Inflammatory macrophage (primary cell): ENCODE results near the gene SLC1A2.
A peak's percentile ranks its signal among the peaks of the same experiment; 100 is the strongest.

Experiments used
- DNase-seq, 2 donors: peaks; one replicate each; pipeline ENCODE4 v3.0.0-alpha.2; 2020 to 2022

Gene SLC1A2

GRCh38 chr11:35347921-35348331 lies 71.4 kb downstream of the SLC1A2 start:
- DNase-seq, result peak; percentile 34 to 58

- DNase-seq, result no peak
Measured at GRCh38 chr11:35347173-35347878, 72.0 kb downstream of the SLC1A2 start.

- no peak for DNase-seq
Measured at GRCh38 chr11:35346472-35347156, 72.7 kb downstream of the SLC1A2 start.

- peak; percentile 94 for DNase-seq
Measured at GRCh38 chr11:35344681-35345574, 74.4 kb downstream of the SLC1A2 start.

DNA sequence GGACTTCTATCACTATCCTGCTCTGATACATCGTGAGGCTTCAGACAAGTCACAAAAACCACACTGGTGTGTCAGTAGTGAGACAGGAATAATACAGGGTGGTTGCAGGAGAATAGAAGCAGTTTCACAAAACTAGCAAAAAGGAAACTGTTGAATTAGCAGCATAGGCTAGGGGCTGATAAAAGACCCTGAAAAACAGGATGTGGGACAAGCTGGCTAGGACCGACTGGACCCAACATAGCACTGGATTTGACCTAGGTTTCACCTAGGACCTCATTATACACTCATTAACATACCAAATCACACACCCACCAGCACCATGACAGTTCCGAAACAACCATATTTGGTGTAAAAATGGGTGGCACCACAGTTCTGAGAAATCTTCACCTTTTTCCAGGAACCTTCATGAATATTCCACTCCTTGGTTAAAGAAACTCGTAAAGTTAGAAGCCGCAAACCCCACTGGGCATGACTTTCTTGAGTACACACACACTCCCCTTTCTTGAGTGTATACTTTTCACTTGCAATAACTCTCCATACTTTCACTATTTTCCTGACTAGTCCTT lies 76.2 kb downstream of the SLC1A2 start:
- no peak for DNase-seq

DNA sequence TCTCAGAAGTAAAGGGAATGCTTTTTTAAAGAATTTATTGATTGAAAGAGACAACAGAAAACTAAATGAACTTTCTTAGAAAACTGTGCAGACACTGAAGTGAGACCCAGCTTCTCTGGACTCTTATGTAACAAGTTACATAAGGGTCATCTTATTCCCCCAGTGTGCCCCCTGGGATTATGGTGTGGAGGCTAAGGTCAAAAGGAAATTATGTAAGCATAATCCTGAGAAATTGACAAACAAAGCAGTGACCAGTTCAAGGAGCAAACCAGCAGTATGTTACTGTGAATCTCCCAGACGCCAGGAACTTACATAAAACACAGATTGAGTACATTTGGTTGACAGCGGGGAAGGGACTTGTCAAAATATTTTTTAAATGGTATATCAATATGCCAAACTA lies 78.6 kb downstream of the SLC1A2 start:
- DNase-seq, result no peak

GRCh38 chr11:35340071-35340470 lies 79.3 kb downstream of the SLC1A2 start:
- DNase-seq, result no peak

GRCh38 chr11:35338921-35339320 lies 80.4 kb downstream of the SLC1A2 start:
- DNase-seq, result no peak

DNA sequence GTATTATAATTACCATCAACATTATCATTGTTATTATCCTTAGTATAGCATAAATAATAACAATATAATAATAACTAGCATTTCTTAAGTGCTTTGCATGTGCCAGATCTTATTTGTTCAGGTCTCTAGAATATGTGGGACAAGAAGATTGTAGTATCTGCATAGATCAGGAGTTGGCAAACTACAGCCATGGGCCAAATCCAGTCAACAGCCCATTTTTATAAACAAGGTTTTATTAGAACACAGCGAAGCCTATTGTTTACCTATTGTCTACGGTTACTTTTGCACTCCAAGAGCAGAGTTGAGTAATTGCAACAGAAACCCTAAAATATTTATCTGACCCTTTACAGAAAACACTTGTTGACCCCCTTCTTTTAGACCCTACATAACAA lies 81.4 kb downstream of the SLC1A2 start:
- DNase-seq, result no peak

DNA sequence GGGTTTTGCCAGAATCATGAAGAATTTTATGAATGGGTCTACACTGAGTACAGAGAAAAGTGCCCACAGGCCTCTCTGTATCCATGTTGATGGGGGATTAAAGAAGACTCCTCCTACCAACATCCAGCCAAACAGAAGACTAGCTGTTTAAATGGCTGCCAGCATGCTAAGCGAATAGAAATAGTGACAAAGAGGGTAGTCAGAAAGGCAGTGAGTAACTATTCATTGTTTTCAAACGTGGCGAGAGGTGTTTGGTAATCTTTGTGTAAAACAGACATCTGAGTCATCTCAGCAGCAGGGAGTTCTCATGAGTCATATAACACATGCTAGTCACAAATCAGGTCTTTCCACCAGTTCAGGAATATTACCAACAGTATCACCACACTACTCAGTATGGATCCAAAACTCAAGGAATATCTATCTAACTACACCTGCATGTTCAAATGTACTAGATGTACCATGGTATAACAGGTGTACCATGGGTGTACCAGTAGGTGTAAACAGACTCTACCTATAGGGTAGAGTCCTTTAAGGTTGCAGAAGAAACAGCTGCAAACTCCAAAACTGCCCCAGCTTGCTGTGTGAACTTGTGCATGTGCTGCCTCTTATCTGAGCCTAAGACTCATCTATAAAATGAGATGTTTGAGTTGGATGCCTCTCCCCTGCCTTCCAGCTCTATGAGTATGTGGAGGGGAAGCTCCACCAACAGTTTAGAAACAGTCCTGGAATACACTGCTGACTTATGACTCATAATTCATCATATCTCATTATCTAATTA lies 82.0 kb downstream of the SLC1A2 start:
- peak; percentile 91 to 95 for DNase-seq

DNA sequence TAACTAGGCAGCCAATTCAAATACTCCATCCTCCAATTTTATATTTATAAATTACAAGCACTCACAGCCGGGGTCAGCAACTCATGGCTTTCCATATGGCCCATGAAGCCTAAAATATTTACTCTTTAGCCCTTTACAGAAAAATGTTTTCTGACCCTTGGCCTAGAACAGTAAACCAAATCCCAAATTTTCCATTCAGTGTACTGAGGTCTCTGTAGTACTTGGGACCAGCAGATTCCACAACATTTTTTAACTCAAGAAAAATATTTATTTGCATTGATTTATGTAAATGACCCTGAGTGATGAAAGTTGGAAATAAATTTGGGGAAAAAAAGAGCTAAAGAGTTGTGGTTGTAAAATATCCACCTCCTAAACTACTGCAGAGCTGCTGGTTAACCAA lies 82.6 kb downstream of the SLC1A2 start:
- no peak for DNase-seq

GRCh38 chr11:35335226-35335625 lies 84.1 kb downstream of the SLC1A2 start:
- peak; percentile 50 to 61 for DNase-seq

DNA sequence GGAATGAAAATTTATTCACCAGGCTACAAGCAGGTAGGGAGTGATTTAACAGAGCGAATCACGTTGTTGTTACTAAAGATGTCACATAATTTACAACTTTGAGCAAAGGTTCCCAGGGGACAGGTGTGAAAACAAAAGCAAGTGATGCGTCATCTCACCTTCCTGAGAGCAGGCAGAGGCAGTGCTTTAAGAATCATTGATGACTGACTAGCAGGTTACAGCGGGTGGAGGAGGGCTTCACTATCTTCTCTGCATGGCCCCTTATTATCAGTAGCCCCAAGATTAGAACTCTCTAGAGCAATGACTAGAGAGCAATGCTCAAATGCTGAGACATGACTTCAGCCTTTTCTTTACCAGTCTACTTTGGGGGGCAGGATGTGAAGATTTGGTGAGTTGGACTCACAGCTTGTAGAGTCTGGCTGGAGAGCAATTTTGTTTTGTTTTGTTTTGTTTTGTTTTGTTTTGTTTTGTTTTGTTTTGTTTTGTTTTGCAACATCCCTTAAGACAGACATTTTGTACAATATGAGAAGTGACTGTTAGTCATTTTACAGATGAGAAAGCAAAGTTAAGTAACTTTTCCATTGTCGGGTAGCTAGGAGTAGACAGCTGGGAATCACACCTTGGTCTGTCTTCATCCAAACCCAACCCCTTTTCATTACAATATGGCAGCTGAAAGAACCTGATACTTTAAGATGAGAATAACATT lies 84.8 kb downstream of the SLC1A2 start:
- peak; percentile 63 to 83 for DNase-seq

GRCh38 chr11:35332524-35332923 lies 86.8 kb downstream of the SLC1A2 start:
- DNase-seq, result no peak

GRCh38 chr11:35330931-35331330 lies 88.4 kb downstream of the SLC1A2 start:
- peak; percentile 59 to 64 for DNase-seq

GRCh38 chr11:35330156-35330889 lies 89.0 kb downstream of the SLC1A2 start:
- DNase-seq, result no peak

DNA sequence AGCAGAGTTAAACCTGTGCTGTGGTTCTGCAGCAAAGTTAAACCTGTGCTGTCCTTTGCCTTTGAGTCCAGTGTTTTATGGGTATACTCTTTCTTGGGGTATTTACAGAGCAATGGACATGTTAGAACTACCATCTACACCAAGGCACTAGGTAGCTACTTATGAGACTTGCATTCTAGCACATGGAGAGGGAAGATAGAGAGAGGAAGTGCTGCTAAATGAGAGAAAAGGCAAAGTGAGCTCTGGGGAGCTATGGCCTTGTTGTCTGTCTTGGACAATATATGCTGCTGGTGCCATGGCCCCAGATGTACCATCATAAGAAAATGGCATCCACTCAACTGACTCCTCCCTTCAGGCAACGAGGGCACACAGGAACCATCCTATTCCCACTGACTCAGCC lies 91.5 kb downstream of the SLC1A2 start:
- DNase-seq, result peak in 1 of 2 donors; percentile 5

- DNase-seq, result no peak
Measured at GRCh38 chr11:35326266-35326879, 93.0 kb downstream of the SLC1A2 start.

DNA sequence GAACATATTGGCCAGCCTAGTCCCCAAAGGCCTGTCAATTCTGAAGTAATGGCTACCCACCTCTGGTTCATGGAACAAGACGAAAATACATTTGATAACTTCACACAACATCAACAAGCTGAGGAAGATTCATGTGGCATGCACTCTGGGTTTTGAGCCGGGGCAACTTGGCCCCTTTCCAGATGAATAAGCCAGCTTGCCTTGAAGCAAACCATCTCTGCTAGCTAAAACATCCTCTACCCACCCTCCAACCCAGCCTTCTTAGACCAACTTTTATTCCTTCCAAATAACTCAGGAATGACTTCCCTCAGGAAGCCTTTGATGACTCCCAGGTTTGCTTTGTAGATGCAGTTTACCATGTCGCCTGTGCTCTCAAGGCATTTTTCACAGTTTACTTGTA lies 94.4 kb downstream of the SLC1A2 start:
- DNase-seq, result no peak

GRCh38 chr11:35324183-35324886 lies 95.0 kb downstream of the SLC1A2 start:
- no peak for DNase-seq
